HTERT RPE-1 (cell line): ENCODE measurements around the gene GJD4.

Source experiments
- in situ Hi-C: fragments of 300-500 bp; cut with MboI; formaldehyde crosslinking; loops from 4 replicates; pipeline ENCODE4 v1.14.3; 2020; ENCODE audit warnings: low sequenced_read_pairs

The GJD4 gene

GRCh38 chr10:35578618-35578956 is 26.6 kb upstream of the GJD4 start:
- in situ Hi-C loops = no loop called here

- in situ Hi-C loops = no loop called here
Observed at GRCh38 chr10:35579116-35579515, 26.0 kb upstream of the GJD4 start.

GRCh38 chr10:35579726-35580422 is 25.3 kb upstream of the GJD4 start:
- in situ Hi-C loops = no loop called here

- in situ Hi-C loops = no loop called here
Observed at GRCh38 chr10:35580423-35580770, 24.7 kb upstream of the GJD4 start.

DNA sequence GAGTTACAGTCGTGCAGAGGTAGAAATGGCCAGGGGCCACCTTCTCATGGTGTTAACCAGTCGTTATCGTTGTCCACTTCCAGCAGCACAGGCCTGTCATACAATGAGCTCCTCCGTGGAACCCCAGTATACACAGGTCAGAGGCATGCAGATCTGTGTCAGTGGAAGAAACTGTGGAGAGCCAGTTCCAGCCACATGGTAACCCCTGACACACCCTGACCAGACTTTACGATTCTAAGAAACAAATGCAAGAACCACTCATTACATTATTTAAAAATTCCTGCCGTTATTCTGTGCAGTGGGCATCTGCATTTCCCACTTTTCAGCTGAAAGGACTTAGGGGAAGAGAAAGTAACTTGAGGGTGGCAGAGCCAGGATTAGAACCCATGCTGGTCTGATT is 23.5 kb upstream of the GJD4 start:
- in situ Hi-C loops = no loop called here

GRCh38 chr10:35584946-35585345 is 20.2 kb upstream of the GJD4 start:
- in situ Hi-C loops = no loop called here

DNA sequence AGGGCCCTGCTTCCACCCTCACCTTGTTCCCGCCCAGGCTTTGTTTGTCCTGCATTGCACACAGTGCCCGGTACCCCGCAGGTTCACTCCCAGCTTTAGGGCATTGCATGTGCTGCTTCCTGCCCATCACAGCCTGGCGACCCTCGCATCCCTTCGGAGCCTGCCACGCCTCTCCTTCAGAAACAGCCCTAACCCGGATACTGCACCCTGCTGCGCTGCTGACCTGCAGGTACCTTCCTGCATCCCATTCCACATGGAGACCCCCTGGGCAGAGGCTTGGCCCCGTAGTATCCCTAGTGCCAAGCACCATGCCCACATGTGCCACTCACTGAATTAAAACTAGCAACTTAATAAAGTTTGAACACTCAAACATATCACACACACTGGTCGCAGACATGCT is 19.8 kb upstream of the GJD4 start:
- in situ Hi-C loops = no loop called here

- in situ Hi-C loops = no loop called here
Observed at GRCh38 chr10:35585903-35586535, 19.1 kb upstream of the GJD4 start.

- in situ Hi-C loops = no loop called here
Observed at GRCh38 chr10:35588836-35589235, 16.3 kb upstream of the GJD4 start.

- in situ Hi-C loops = no loop called here
Observed at GRCh38 chr10:35592441-35592840, 12.7 kb upstream of the GJD4 start.

- in situ Hi-C loops = no loop called here
Observed at GRCh38 chr10:35594115-35595079, 10.7 kb upstream of the GJD4 start.

- in situ Hi-C loops = no loop called here
Observed at GRCh38 chr10:35595106-35595505, 10.0 kb upstream of the GJD4 start.

DNA sequence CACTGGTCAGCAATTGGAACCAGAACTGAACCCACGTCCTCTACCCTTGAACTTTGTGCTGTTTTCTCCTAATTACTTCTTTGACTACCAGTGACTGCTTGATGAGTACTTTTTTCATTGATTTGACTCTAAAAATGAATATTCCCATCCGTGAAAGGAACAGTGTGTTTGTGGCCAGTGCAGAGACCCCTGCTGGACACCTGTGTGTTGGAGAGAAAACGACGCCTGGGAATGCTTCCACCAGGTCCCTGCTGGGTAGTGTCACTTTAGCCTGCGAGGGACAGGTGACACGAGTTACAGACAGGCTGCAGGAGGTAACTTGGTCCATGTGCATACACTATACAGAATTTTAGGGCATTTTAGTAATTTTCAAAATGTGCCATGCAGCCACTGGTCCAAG is 6.8 kb upstream of the GJD4 start:
- in situ Hi-C loops = no loop called here

- in situ Hi-C loops = no loop called here
Observed at GRCh38 chr10:35600193-35600592, 4.9 kb upstream of the GJD4 start.

DNA sequence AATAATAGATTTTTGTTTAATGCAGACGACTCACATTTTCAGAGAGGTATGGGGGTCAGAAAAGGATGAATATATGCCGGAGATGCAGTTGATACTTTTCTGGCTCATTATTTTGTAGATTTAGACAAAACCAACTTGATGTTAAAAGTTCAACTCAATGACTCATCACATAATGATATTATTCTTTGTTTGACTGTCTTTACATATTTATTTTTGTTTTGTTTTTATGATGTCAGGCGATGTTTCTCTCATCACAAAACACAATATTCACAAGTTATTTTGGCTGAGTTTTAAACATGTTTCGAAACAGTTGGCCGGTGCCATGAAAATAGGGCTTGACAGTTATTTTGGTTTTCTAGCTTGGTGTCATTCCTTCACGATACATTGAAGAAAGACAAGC is 1.3 kb downstream of the GJD4 start:
- in situ Hi-C loops = no loop called here

DNA sequence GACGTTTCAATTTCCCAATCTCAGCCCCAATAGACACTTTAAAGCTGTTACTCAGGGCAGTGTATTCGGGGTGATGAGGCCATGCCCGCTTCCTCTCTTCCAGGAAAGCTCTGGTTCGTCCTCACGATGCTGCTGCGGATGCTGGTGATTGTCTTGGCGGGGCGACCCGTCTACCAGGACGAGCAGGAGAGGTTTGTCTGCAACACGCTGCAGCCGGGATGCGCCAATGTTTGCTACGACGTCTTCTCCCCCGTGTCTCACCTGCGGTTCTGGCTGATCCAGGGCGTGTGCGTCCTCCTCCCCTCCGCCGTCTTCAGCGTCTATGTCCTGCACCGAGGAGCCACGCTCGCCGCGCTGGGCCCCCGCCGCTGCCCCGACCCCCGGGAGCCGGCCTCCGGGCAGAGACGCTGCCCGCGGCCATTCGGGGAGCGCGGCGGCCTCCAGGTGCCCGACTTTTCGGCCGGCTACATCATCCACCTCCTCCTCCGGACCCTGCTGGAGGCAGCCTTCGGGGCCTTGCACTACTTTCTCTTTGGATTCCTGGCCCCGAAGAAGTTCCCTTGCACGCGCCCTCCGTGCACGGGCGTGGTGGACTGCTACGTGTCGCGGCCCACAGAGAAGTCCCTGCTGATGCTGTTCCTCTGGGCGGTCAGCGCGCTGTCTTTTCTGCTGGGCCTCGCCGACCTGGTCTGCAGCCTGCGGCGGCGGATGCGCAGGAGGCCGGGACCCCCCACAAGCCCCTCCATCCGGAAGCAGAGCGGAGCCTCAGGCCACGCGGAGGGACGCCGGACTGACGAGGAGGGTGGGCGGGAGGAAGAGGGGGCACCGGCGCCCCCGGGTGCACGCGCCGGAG is 2.6 kb downstream of the GJD4 start:
- in situ Hi-C loops = no loop called here

DNA sequence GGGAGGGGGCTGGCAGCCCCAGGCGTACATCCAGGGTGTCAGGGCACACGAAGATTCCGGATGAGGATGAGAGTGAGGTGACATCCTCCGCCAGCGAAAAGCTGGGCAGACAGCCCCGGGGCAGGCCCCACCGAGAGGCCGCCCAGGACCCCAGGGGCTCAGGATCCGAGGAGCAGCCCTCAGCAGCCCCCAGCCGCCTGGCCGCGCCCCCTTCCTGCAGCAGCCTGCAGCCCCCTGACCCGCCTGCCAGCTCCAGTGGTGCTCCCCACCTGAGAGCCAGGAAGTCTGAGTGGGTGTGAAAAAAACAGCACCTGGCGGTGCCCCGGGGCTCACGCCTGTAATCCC is 3.2 kb downstream of the GJD4 start:
- in situ Hi-C loops = no loop called here

DNA sequence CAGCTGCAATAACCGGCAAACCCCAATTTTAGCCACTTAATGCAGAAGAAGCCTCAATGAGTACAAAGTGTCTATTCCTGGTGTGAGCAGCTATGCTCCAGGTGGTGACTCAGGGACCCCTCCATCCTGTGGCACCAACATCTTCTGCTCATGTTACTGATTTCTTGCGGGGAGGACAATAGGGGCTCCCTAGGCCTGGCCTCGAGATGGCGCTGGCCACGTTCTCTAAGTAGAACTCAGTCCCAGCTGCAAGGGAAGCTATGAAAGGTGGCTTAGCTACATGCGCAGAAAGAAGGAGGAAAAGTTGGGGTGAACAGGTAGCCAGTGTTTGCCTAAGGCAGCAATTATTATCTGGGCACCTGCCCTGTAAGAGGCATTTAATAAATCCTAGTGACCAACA is 6.6 kb downstream of the GJD4 start:
- in situ Hi-C loops = no loop called here

- in situ Hi-C loops = no loop called here
Observed at GRCh38 chr10:35612385-35613106, 7.4 kb downstream of the GJD4 start.

DNA sequence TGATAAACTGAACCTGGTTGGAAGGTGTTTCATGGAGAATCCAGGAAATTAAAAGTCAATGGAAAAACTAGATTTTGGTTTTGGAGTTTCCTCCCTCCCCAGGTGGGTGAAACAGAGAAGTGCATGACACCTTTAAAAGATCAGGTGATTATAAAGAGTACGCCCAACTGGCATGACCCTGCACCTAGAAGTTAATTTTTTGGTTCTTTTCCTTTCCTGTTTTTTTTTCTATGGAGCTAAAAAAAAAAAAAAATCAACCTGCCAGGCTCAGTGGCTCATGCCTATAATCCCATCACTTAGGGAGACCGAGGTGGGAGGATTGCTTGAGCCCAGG is 7.9 kb downstream of the GJD4 start:
- in situ Hi-C loops = no loop called here
